GM12878 (cell line): ENCODE measurements around the gene BEST2. TPM values are rescaled to one million over a fixed set of nuclear protein-coding genes. Genes with fewer than 3 reads are reported as not detected.

Experiments
- ATAC-seq: fragments of 200-7000 bp; cut with Tn5 transposase; 3 replicates; pipeline ENCODE4 v1.9.1; 2020; ENCODE audit warnings: mild to moderate bottlenecking, moderate library complexity
- BruUV-seq: library from RNA; stranded (reverse); fragments of 400-500 nt; replicated peaks from 2 replicates; lab custom pipeline; 2021; lab: Mats Ljungman, UMichigan
- CTCF ChIA-PET: fragments of 300-600 bp; sonication (Branson Sonifier 250); formaldehyde crosslinking; extraction: SDS; loops from one replicate; lab custom pipeline; 2021; ENCODE audit warnings: inconsistent platforms; lab: Yijun Ruan, JAX
- POLR2A ChIA-PET: fragments of 350-600 bp; formaldehyde crosslinking; extraction: SDS; loops from one replicate; lab custom pipeline; 2021; ENCODE audit warnings: inconsistent platforms; lab: Charles Lee
- RAD21 ChIA-PET: fragments of 300-600 bp; sonication (Branson Sonifier 250); formaldehyde crosslinking; loops from one replicate; lab custom pipeline; 2023; ENCODE audit warnings: antibody characterized with exemption; ENCODE audit not compliant: unreplicated experiment; lab: Charles Lee
- SMC1A ChIA-PET: fragments of 300-600 bp; sonication (Branson Sonifier 250); formaldehyde crosslinking; loops from one replicate; lab custom pipeline; 2023; ENCODE audit not compliant: unreplicated experiment, uncharacterized antibody; lab: Charles Lee
- DNase-seq: peaks from one replicate; pipeline ENCODE4 v3.0.0-alpha.2; 2011; ENCODE audit warnings: low read depth, low spot score
- FAIRE-seq: peaks from 3 replicates; lab custom pipeline; 2011; peaks lifted over from hg19 to GRCh38; lab: Jason Lieb, UNC
- H2AFZ ChIP-seq: 2 replicates; pipeline ENCODE4 v1.6.0; 2011; ENCODE audit warnings: low read depth, low read length, control low read depth; ENCODE audit not compliant: control insufficient read depth
- H3K27ac ChIP-seq: 2 replicates; pipeline ENCODE4 v1.5.1; 2011; ENCODE audit warnings: control low read depth; ENCODE audit not compliant: control insufficient read depth, insufficient read depth
- H3K27me3 ChIP-seq, 2 experiments: replicated peaks in 1 of 2; 2 replicates each; pipeline versions ENCODE4 v1.6.0 to v1.6.1; 2011; ENCODE audit warnings: low read length in 1 of 2; ENCODE audit not compliant: control insufficient read depth in 2 of 2, insufficient read depth in 2 of 2
- H3K36me3 ChIP-seq, 2 experiments: 2 replicates each; pipeline ENCODE4 v1.5.1; 2011; ENCODE audit warnings: low read length in 1 of 2; ENCODE audit not compliant: control insufficient read depth in 2 of 2, insufficient read depth in 2 of 2
- H3K4me1 ChIP-seq: 2 replicates; pipeline ENCODE4 v1.6.1; 2011; ENCODE audit warnings: mild to moderate bottlenecking, low read length, moderate library complexity, mixed read lengths; ENCODE audit not compliant: control insufficient read depth, insufficient read depth
- H3K4me2 ChIP-seq: 2 replicates; pipeline ENCODE4 v1.6.0; 2011; ENCODE audit warnings: control low read depth; ENCODE audit not compliant: control insufficient read depth, insufficient read depth
- H3K4me3 ChIP-seq: fragments of 200-600 bp; sonication (generic); 2 replicates; pipeline ENCODE4 v1.5.1; 2016
- H3K79me2 ChIP-seq: 2 replicates; pipeline ENCODE4 v1.6.0; 2011; ENCODE audit warnings: low read length; ENCODE audit not compliant: control insufficient read depth, insufficient read depth
- H3K9ac ChIP-seq: 2 replicates; pipeline ENCODE4 v1.8.0; 2011; ENCODE audit warnings: low read length, control low read depth, mixed read lengths; ENCODE audit not compliant: control insufficient read depth, insufficient read depth
- H3K9me3 ChIP-seq: replicated peaks from 3 replicates; pipeline ENCODE4 v1.5.1; 2011; ENCODE audit warnings: mild to moderate bottlenecking, low read length; ENCODE audit not compliant: control insufficient read depth, insufficient read depth
- H4K20me1 ChIP-seq: 2 replicates; pipeline ENCODE4 v1.6.0; 2011; ENCODE audit not compliant: control insufficient read depth, insufficient read depth
- BACH1 ChIP-seq: fragments of 450-650 bp; IDR thresholded peaks from 2 replicates; pipeline ENCODE4 v1.6.1; 2017; ENCODE audit warnings: mild to moderate bottlenecking, borderline replicate concordance
- BRCA1 ChIP-seq: IDR thresholded peaks from 2 replicates; pipeline ENCODE4 v1.6.1; 2011; ENCODE audit warnings: low read depth, low read length, improper control_type of control experiment
- EZH2 ChIP-seq: IDR thresholded peaks from 2 replicates; pipeline ENCODE4 v1.6.1; 2012; ENCODE audit warnings: low read depth, mild to moderate bottlenecking, control low read depth, inconsistent platforms, low read length, borderline replicate concordance; ENCODE audit not compliant: control insufficient read depth
- IKZF1 ChIP-seq: fragments of 450-650 bp; conservative IDR thresholded peaks from 2 replicates; pipeline ENCODE4 v1.6.1; 2017; ENCODE audit warnings: antibody characterized with exemption, mild to moderate bottlenecking
- MEF2A ChIP-seq: IDR thresholded peaks from 2 replicates; pipeline ENCODE4 v1.6.1; 2011; ENCODE audit warnings: low read depth, mild to moderate bottlenecking, low read length, moderate library complexity; ENCODE audit not compliant: insufficient read depth
- NFYB ChIP-seq: IDR thresholded peaks from 2 replicates; pipeline ENCODE4 v1.6.1; 2011; ENCODE audit warnings: low read depth, mild to moderate bottlenecking, low read length, improper control_type of control experiment, moderate library complexity; ENCODE audit not compliant: insufficient read depth
- PAX8 ChIP-seq: fragments of 450-650 bp; IDR thresholded peaks from 2 replicates; pipeline ENCODE4 v1.6.1; 2017; ENCODE audit warnings: mild to moderate bottlenecking, moderate library complexity
- RAD21 ChIP-seq: IDR thresholded peaks from 2 replicates; pipeline ENCODE4 v1.6.1; 2011; ENCODE audit warnings: mild to moderate bottlenecking, low read depth, low read length, moderate library complexity; ENCODE audit not compliant: insufficient read depth
- RCOR1 ChIP-seq: conservative IDR thresholded peaks from 2 replicates; pipeline ENCODE4 v1.6.1; 2012; ENCODE audit warnings: low read depth, low read length, improper control_type of control experiment
- RUNX3 ChIP-seq: IDR thresholded peaks from 2 replicates; pipeline ENCODE4 v1.6.1; 2012; ENCODE audit warnings: low read length, inconsistent platforms
- SIN3A ChIP-seq: IDR thresholded peaks from 2 replicates; pipeline ENCODE4 v1.6.1; 2012; ENCODE audit warnings: low read depth, low read length, improper control_type of control experiment
- TBL1XR1 ChIP-seq: IDR thresholded peaks from 2 replicates; pipeline ENCODE4 v1.6.1; 2012; ENCODE audit warnings: low read depth, low read length, improper control_type of control experiment
- ZNF217 ChIP-seq: fragments of 450-650 bp; IDR thresholded peaks from 2 replicates; pipeline ENCODE4 v1.6.1; 2017; ENCODE audit warnings: antibody characterized with exemption, mild to moderate bottlenecking
- WGBS: methylation state at CpG from one replicate; pipeline ENCODE4 v1.1.6; 2016; ENCODE audit warnings: low lambda C conversion rate; ENCODE audit not compliant: insufficient replicate concordance, insufficient coverage; ENCODE audit errors: missing lambda C conversion rate; 5-methylcytosine and 5-hydroxymethylcytosine counted together
- in situ Hi-C: fragments of 300-500 bp; cut with MboI; formaldehyde crosslinking; loops from 9 replicates; pipeline ENCODE4 v1.14.3; 2018; ENCODE audit warnings: mixed read lengths
- intact Hi-C: fragments of 100-400 bp; cut with micrococcal nuclease; formaldehyde crosslinking; loops from one replicate; pipeline ENCODE4 v1.14.2; 2022; ENCODE audit not compliant: unreplicated experiment
- polyA plus RNA-seq, 11 experiments: library from polyadenylated mRNA; depleted of rRNA in 4 of 11; unstranded in 6 of 11; stranded (reverse) in 5 of 11; fragments of >200 nt; fragmentation: Nextera tagmentation in 4 of 11; fragmentation: Illumina TruSeq in 1 of 11; extraction: Ambion mirVana in 4 of 11; extraction: Trizol in 1 of 11; gene quantifications; 1 replicate in 1 of 11; 2 replicates in 10 of 11; pipeline versions ENCODE4 v1.2.1 to v1.2.3, GENCODE V29; 2011 to 2016; ENCODE audit warnings: inconsistent platforms in 2 of 11, missing spikeins in 2 of 11, low read depth in 1 of 11
- total RNA-seq, 4 experiments: library from RNA; depleted of rRNA in 3 of 4; stranded (reverse); fragments of >200 nt in 3 of 4; fragmentation: Illumina TruSeq in 1 of 4; extraction: Trizol in 1 of 4; gene quantifications; 2 replicates each; pipeline versions ENCODE4 v1.2.1 to v1.2.3, GENCODE V29; 2013 to 2021
- TF ChIP-seq, protein P1 (sequence below): IDR thresholded peaks from 2 replicates; pipeline ENCODE4 v1.6.1; 2011; ENCODE audit warnings: low read depth, mild to moderate bottlenecking, low read length, moderate library complexity, borderline replicate concordance; ENCODE audit errors: extremely low read depth
- TF ChIP-seq, protein P2 (sequence below): fragments of 150-350 bp; IDR thresholded peaks from 2 replicates; pipeline ENCODE4 v1.6.1; 2014; ENCODE audit warnings: mild to moderate bottlenecking, low read depth, low read length
- TF ChIP-seq, protein P3 (sequence below): fragments of 450-650 bp; conservative IDR thresholded peaks from 2 replicates; pipeline ENCODE4 v1.6.1; 2017; ENCODE audit warnings: mild to moderate bottlenecking, moderate library complexity
- TF ChIP-seq, protein P4 (sequence below): fragments of 450-650 bp; formaldehyde crosslinking; IDR thresholded peaks from 2 replicates; pipeline ENCODE4 v1.5.0; 2022; ENCODE audit warnings: mild to moderate bottlenecking, missing genetic modification characterization

The BEST2 gene
- total and polyA plus RNA-seq, 10 of the 15 experiments (the other 5 are each of a cell fraction or from before 2014, with no cell fraction given) = not detected

DNA sequence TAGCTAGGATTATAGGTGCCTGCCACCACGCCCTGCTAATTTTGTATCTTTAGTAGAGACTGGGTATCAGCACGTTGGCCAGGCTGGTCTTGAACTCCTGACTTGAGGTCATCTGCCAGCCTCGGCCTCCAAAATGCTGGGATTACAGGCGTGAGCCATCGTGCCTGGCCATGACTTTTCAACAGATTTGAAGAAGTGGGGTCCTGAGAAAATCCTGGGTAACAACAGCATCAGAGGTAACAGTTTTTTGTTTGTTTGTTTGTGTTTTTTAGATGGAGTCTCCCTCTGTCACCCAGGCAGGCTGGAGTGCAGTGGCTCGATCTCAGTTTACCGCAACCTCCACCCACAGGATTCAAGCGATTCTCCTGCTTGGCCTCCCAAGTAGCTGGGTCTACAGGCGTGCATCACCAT is 43.4 kb downstream of the BEST2 start:
- no peak overlapping the region; the same call in 1 of the 2 replicates for H3K4me2 ChIP-seq
- peaks cover 24% of the 10 kb centered on the region for H3K4me1 ChIP-seq
- H3K27ac ChIP-seq = no peak overlapping the region
- ChIA-PET SMC1A (interaction anchor here (0.9 to 11.5 kb wide), 10 partner anchors 9 to 52 kb away, joined by 3 to 240 read pairs (median 11); partner anchors contain the start of gene RNASEH2A), POLR2A (interaction anchor here (0.7 to 8.2 kb wide), 4 partner anchors 8 to 114 kb away, joined by 5 to 303 read pairs (median 6); partner anchors contain the start of gene HOOK2), RAD21 (interaction anchor here (0.7 to 11.4 kb wide), 12 partner anchors 11 to 354 kb away, joined by 3 to 303 read pairs (median 13); partner anchors contain the start of genes FBXW9, HOOK2, RNASEH2A and ZNF443), CTCF (interaction anchor here (1.1 to 12.9 kb wide), 10 partner anchors 17 to 191 kb away, joined by 3 to 537 read pairs (median 7); partner anchors contain the start of genes GET3, HOOK2 and RTBDN)
- H4K20me1 ChIP-seq = no peaks in the 10 kb centered on the region
- in situ Hi-C loops = loop anchor here (5.0 kb wide), 1 partner anchor 33 kb away; no protein-coding TSS in a partner anchor
- ATAC-seq (no peak), FAIRE-seq (no peak), DNase-seq (no peak)
- intact Hi-C loops = no loop called here
- no TSS peak for BruUV-seq
- no peak overlapping the region for H3K4me3 ChIP-seq
- no peaks in the 10 kb centered on the region; the same call in 2 of the 3 replicates for H3K9me3 ChIP-seq
- peaks cover 29% of the 10 kb centered on the region for H3K79me2 ChIP-seq
- H3K9ac ChIP-seq = no peak overlapping the region
- H3K27me3 ChIP-seq = no peaks in the 10 kb centered on the region
- H3K36me3 ChIP-seq = peaks cover 0 to 1% of the 10 kb centered on the region in 2 experiments; a peak in 2 of 4 replicates
- WGBS = 76% methylated on average over 9 of the region's 9 CpGs
- no peak overlapping the region for H2AFZ ChIP-seq
- TF ChIP-seq MEF2A (no peak), SIN3A (no peak), RUNX3 (no peak), PAX8 (no peak), EZH2 (no peak), BACH1 (no peak), RAD21 (no peak), RCOR1 (no peak), TBL1XR1 (no peak), BRCA1 (no peak), IKZF1 (no peak), NFYB (no peak), ZNF217 (no peak)
- TF ChIP-seq, protein P1, sequence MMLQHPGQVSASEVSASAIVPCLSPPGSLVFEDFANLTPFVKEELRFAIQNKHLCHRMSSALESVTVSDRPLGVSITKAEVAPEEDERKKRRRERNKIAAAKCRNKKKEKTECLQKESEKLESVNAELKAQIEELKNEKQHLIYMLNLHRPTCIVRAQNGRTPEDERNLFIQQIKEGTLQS = no peak
- TF ChIP-seq, protein P2, sequence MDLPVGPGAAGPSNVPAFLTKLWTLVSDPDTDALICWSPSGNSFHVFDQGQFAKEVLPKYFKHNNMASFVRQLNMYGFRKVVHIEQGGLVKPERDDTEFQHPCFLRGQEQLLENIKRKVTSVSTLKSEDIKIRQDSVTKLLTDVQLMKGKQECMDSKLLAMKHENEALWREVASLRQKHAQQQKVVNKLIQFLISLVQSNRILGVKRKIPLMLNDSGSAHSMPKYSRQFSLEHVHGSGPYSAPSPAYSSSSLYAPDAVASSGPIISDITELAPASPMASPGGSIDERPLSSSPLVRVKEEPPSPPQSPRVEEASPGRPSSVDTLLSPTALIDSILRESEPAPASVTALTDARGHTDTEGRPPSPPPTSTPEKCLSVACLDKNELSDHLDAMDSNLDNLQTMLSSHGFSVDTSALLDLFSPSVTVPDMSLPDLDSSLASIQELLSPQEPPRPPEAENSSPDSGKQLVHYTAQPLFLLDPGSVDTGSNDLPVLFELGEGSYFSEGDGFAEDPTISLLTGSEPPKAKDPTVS = no peak
- TF ChIP-seq, protein P3, sequence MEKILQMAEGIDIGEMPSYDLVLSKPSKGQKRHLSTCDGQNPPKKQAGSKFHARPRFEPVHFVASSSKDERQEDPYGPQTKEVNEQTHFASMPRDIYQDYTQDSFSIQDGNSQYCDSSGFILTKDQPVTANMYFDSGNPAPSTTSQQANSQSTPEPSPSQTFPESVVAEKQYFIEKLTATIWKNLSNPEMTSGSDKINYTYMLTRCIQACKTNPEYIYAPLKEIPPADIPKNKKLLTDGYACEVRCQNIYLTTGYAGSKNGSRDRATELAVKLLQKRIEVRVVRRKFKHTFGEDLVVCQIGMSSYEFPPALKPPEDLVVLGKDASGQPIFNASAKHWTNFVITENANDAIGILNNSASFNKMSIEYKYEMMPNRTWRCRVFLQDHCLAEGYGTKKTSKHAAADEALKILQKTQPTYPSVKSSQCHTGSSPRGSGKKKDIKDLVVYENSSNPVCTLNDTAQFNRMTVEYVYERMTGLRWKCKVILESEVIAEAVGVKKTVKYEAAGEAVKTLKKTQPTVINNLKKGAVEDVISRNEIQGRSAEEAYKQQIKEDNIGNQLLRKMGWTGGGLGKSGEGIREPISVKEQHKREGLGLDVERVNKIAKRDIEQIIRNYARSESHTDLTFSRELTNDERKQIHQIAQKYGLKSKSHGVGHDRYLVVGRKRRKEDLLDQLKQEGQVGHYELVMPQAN = no peak
- TF ChIP-seq, protein P4, sequence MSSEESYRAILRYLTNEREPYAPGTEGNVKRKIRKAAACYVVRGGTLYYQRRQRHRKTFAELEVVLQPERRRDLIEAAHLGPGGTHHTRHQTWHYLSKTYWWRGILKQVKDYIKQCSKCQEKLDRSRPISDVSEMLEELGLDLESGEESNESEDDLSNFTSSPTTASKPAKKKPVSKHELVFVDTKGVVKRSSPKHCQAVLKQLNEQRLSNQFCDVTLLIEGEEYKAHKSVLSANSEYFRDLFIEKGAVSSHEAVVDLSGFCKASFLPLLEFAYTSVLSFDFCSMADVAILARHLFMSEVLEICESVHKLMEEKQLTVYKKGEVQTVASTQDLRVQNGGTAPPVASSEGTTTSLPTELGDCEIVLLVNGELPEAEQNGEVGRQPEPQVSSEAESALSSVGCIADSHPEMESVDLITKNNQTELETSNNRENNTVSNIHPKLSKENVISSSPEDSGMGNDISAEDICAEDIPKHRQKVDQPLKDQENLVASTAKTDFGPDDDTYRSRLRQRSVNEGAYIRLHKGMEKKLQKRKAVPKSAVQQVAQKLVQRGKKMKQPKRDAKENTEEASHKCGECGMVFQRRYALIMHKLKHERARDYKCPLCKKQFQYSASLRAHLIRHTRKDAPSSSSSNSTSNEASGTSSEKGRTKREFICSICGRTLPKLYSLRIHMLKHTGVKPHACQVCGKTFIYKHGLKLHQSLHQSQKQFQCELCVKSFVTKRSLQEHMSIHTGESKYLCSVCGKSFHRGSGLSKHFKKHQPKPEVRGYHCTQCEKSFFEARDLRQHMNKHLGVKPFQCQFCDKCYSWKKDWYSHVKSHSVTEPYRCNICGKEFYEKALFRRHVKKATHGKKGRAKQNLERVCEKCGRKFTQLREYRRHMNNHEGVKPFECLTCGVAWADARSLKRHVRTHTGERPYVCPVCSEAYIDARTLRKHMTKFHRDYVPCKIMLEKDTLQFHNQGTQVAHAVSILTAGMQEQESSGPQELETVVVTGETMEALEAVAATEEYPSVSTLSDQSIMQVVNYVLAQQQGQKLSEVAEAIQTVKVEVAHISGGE (CRISPR knock-in tag) = no peak
